ENCODE results near the gene CBX5. TPM values are rescaled to one million over a fixed set of nuclear protein-coding genes. Genes with fewer than 3 reads are reported as not detected.
"Not testable (repeated sequence)": the region's sequence is repeated elsewhere in the genome, so short reads cannot be mapped to it uniquely, and the experiment has no call there.

CBX5 gene
- total RNA-seq, 1 donor from 2014 or later, result 288 TPM

- Mint-ChIP-seq H3K27me3 (ENCODE audit: insufficient read depth, low read depth) (peaks cover 7% of the 10 kb centered on the region), H3K9me3 (no peaks in the 10 kb centered on the region), H3K36me3 (no peaks in the 10 kb centered on the region), H3K4me1 (peaks cover 13% of the 10 kb centered on the region), H3K4me3 (no peak overlapping the region), H3K27ac (no peak overlapping the region)
- no peaks in the 10 kb centered on the region for H3K9me3 ChIP-seq (ENCODE audit: low read depth)
- peaks cover 14% of the 10 kb centered on the region for H3K79me2 ChIP-seq (ENCODE audit: low read depth)
- DNase-seq (ENCODE audit: low spot score), result no peak
- peaks cover 11% of the 10 kb centered on the region for H3F3A ChIP-seq (ENCODE audit: low read depth)
- peaks cover 3% of the 10 kb centered on the region for H3K4me1 ChIP-seq
- H3K36me3 ChIP-seq, result no peaks in the 10 kb centered on the region
- no peak overlapping the region for H2AFZ ChIP-seq (replicated peaks)
- H3K9ac ChIP-seq, result no peak overlapping the region
- H4K20me1 ChIP-seq (ENCODE audit: low read depth), result no peaks in the 10 kb centered on the region
- no peaks in the 10 kb centered on the region for H3K27me3 ChIP-seq
- H3K4me3 ChIP-seq, result no peak overlapping the region
- H3K27ac ChIP-seq, result no peak overlapping the region
- TF ChIP-seq EZH2 (IDR thresholded peaks at IDR 0.05) (no peak), EZH2phosphoT487 (IDR thresholded peaks at IDR 0.05) (no peak)
- TF ChIP-seq, protein P1, sequence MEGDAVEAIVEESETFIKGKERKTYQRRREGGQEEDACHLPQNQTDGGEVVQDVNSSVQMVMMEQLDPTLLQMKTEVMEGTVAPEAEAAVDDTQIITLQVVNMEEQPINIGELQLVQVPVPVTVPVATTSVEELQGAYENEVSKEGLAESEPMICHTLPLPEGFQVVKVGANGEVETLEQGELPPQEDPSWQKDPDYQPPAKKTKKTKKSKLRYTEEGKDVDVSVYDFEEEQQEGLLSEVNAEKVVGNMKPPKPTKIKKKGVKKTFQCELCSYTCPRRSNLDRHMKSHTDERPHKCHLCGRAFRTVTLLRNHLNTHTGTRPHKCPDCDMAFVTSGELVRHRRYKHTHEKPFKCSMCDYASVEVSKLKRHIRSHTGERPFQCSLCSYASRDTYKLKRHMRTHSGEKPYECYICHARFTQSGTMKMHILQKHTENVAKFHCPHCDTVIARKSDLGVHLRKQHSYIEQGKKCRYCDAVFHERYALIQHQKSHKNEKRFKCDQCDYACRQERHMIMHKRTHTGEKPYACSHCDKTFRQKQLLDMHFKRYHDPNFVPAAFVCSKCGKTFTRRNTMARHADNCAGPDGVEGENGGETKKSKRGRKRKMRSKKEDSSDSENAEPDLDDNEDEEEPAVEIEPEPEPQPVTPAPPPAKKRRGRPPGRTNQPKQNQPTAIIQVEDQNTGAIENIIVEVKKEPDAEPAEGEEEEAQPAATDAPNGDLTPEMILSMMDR (IDR thresholded peaks at IDR 0.05), result no peak
- H3K4me2 ChIP-seq, result no peak overlapping the region
Observed at GRCh38 chr12:54321363-54321762, 41.4 kb upstream of the CBX5 start.

DNA sequence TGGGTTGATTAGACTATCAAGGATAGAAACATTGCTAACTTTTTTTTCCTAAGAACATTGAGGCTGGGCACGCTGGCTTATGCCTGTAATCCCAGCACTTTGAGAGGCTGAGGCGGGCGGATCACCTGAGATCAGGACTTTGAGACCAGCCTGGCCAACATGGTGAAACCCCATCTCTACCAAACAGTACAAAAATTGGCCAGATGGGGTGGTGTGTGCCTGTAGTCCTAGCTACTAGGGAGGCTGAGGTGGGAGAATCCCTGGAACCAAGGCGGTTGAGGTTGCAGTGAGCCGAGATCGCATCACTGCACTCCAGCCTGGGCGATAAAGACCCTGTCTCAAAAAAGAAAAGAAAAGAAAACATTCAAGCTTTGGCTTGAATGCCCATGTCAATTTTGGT, 32.4 kb upstream of the CBX5 start:
- H3K4me1 ChIP-seq; H3K4me3 Mint-ChIP-seq; H3K36me3 Mint-ChIP-seq; H3K36me3 ChIP-seq; H3K27me3 Mint-ChIP-seq (ENCODE audit: insufficient read depth, low read depth); DNase-seq (ENCODE audit: low spot score); H3K79me2 ChIP-seq (ENCODE audit: low read depth); H3K9me3 ChIP-seq (ENCODE audit: low read depth); H3K4me2 ChIP-seq; H3K27ac Mint-ChIP-seq; H3K9ac ChIP-seq; H3K27ac ChIP-seq; H3K4me3 ChIP-seq; H4K20me1 ChIP-seq (ENCODE audit: low read depth); H3K4me1 Mint-ChIP-seq; H2AFZ ChIP-seq (replicated peaks); H3K9me3 Mint-ChIP-seq; H3K27me3 ChIP-seq; H3F3A ChIP-seq (ENCODE audit: low read depth): not testable (repeated sequence)

DNA sequence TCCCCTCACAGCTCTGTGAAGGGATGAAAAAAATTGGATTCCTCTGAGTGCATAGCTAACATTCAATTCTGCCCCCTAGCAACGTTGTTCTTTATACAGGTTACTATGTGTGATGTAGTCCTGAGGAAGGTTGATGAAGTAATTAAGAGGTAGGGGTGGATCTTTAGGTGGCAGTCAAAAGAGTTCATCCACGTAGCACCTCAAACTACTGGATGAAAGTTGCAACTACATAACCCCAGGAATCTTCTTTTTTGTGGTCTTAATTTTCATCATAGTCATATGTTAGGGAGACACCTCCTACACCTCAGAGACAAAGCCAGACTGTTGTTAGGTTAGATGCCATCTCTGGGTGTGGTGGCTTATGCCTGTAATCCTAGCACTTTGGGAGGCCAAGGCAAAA, 31.1 kb upstream of the CBX5 start:
- H4K20me1 ChIP-seq (ENCODE audit: low read depth), result no peaks in the 10 kb centered on the region
- DNase-seq (ENCODE audit: low spot score), result no peak
- Mint-ChIP-seq H3K27ac (no peak overlapping the region), H3K36me3 (no peaks in the 10 kb centered on the region), H3K9me3 (no peaks in the 10 kb centered on the region), H3K4me3 (no peak overlapping the region), H3K4me1 (peaks cover 4% of the 10 kb centered on the region), H3K27me3 (ENCODE audit: insufficient read depth, low read depth) (peaks cover 8% of the 10 kb centered on the region)
- no peak overlapping the region for H2AFZ ChIP-seq (replicated peaks)
- no peaks in the 10 kb centered on the region for H3F3A ChIP-seq (ENCODE audit: low read depth)
- TF ChIP-seq EZH2phosphoT487 (IDR thresholded peaks at IDR 0.05), result no peak
- TF ChIP-seq, protein P1 (IDR thresholded peaks at IDR 0.05), result no peak
- TF ChIP-seq EZH2 (IDR thresholded peaks at IDR 0.05), result no peak
- no peaks in the 10 kb centered on the region for H3K4me1 ChIP-seq
- H3K79me2 ChIP-seq (ENCODE audit: low read depth), result no peaks in the 10 kb centered on the region
- H3K36me3 ChIP-seq, result no peaks in the 10 kb centered on the region
- no peak overlapping the region for H3K27ac ChIP-seq
- H3K4me3 ChIP-seq, result no peak overlapping the region
- no peak overlapping the region for H3K9ac ChIP-seq
- H3K4me2 ChIP-seq, result no peak overlapping the region
- H3K27me3 ChIP-seq, result no peaks in the 10 kb centered on the region
- no peaks in the 10 kb centered on the region for H3K9me3 ChIP-seq (ENCODE audit: low read depth)

- no peak for TF ChIP-seq EZH2 (IDR thresholded peaks at IDR 0.05)
- TF ChIP-seq, protein P1 (IDR thresholded peaks at IDR 0.05), result no peak
- no peak for TF ChIP-seq EZH2phosphoT487 (IDR thresholded peaks at IDR 0.05)
- Histone ChIP-seq H3K9ac (no peak overlapping the region), H3F3A (ENCODE audit: low read depth) (peaks cover 1% of the 10 kb centered on the region), H3K4me2 (no peak overlapping the region), H3K4me3 (no peak overlapping the region), H4K20me1 (ENCODE audit: low read depth) (no peaks in the 10 kb centered on the region), H3K27me3 (no peaks in the 10 kb centered on the region), H3K79me2 (ENCODE audit: low read depth) (no peaks in the 10 kb centered on the region), H2AFZ (replicated peaks) (peak overlapping the region; percentile 42), H3K36me3 (no peaks in the 10 kb centered on the region), H3K4me1 (peaks cover 13% of the 10 kb centered on the region), H3K9me3 (ENCODE audit: low read depth) (no peaks in the 10 kb centered on the region), H3K27ac (no peak overlapping the region)
- H3K27ac Mint-ChIP-seq, result no peak overlapping the region
- no peak for DNase-seq (ENCODE audit: low spot score)
- H3K27me3 Mint-ChIP-seq (ENCODE audit: insufficient read depth, low read depth), result peaks cover 2% of the 10 kb centered on the region
- peak overlapping the region; percentile 46 for H3K4me3 Mint-ChIP-seq
- peaks cover 9% of the 10 kb centered on the region for H3K4me1 Mint-ChIP-seq
- H3K36me3 Mint-ChIP-seq, result no peaks in the 10 kb centered on the region
- H3K9me3 Mint-ChIP-seq, result no peaks in the 10 kb centered on the region
Observed at GRCh38 chr12:54306925-54307741, 27.2 kb upstream of the CBX5 start.

Measured in neural progenitor cell (in vitro differentiated cells).